CD4-positive, alpha-beta T cell treated with Interleukin-4 for 4 hours (primary cell): ENCODE measurements around the gene KRCC1.

Experiments used
- DNase-seq: peaks from one replicate; pipeline ENCODE4 v3.0.0-alpha.2; 2020

The KRCC1 gene

GRCh38 chr2:88055371-88056128, at the start of gene KRCC1:
Gene KRCC1 (minus strand): TSS chr2:88055783. CDS start chr2:88028563, 27,220 bp downstream.
- peak; percentile 95 for DNase-seq

- DNase-seq = no peak
Measured at GRCh38 chr2:88100489-88100858, 44.9 kb upstream of the KRCC1 start.

GRCh38 chr2:88099798-88100488, 44.4 kb upstream of the KRCC1 start:
- no peak for DNase-seq

GRCh38 chr2:88098558-88098900, 42.9 kb upstream of the KRCC1 start:
- DNase-seq = no peak

- no peak for DNase-seq
Measured at GRCh38 chr2:88097891-88098557, 42.4 kb upstream of the KRCC1 start.

- no peak for DNase-seq
Measured at GRCh38 chr2:88097192-88097591, 41.6 kb upstream of the KRCC1 start.

- DNase-seq = no peak
Measured at GRCh38 chr2:88096708-88097107, 41.1 kb upstream of the KRCC1 start.

GRCh38 chr2:88095022-88095421, 39.4 kb upstream of the KRCC1 start:
- DNase-seq = no peak

GRCh38 chr2:88092773-88093172, 37.2 kb upstream of the KRCC1 start:
- DNase-seq = no peak

- DNase-seq = no peak
Measured at GRCh38 chr2:88091943-88092342, 36.4 kb upstream of the KRCC1 start.

GRCh38 chr2:88090446-88091283, 35.1 kb upstream of the KRCC1 start:
- no peak for DNase-seq

GRCh38 chr2:88088999-88089398, 33.4 kb upstream of the KRCC1 start:
- no peak for DNase-seq

GRCh38 chr2:88087763-88088162, 32.2 kb upstream of the KRCC1 start:
- no peak for DNase-seq

GRCh38 chr2:88087073-88087472, 31.5 kb upstream of the KRCC1 start:
- DNase-seq = no peak

- no peak for DNase-seq
Measured at GRCh38 chr2:88086401-88086800, 30.8 kb upstream of the KRCC1 start.

- DNase-seq = no peak
Measured at GRCh38 chr2:88085602-88086001, 30.0 kb upstream of the KRCC1 start.

- no peak for DNase-seq
Measured at GRCh38 chr2:88085099-88085498, 29.5 kb upstream of the KRCC1 start.

- no peak for DNase-seq
Measured at GRCh38 chr2:88082781-88083180, 27.2 kb upstream of the KRCC1 start.

- no peak for DNase-seq
Measured at GRCh38 chr2:88081924-88082608, 26.5 kb upstream of the KRCC1 start.

- DNase-seq = no peak
Measured at GRCh38 chr2:88080545-88080944, 25.0 kb upstream of the KRCC1 start.

GRCh38 chr2:88078643-88079172, 23.1 kb upstream of the KRCC1 start:
- DNase-seq = no peak

- no peak for DNase-seq
Measured at GRCh38 chr2:88077080-88077479, 21.5 kb upstream of the KRCC1 start.
